CD8-positive, alpha-beta memory T cell (primary cell): Measurements from ENCODE around the gene P2RX2. TPM values are rescaled to one million over a fixed set of nuclear protein-coding genes. Genes with fewer than 3 reads are reported as not detected.

Source experiments
- CTCF ChIA-PET: fragments of 350-600 bp; sonication (Branson Sonifier 250); formaldehyde crosslinking; loops from one replicate; lab custom pipeline; 2021; ENCODE audit warnings: antibody characterized with exemption; lab: Charles Lee
- POLR2A ChIA-PET: fragments of 350-600 bp; sonication (Branson Sonifier 250); formaldehyde crosslinking; loops from one replicate; lab custom pipeline; 2021; ENCODE audit warnings: antibody characterized with exemption; lab: Charles Lee
- DNase-seq, 5 donors: peaks; one replicate each; pipeline versions ENCODE4 v3.0.0 to v3.0.0-alpha.2; 2020 to 2022; ENCODE audit warnings: mixed read lengths in 1 of 5
- H3K27ac ChIP-seq: one replicate; pipeline ENCODE4 v1.7.0; 2013; ENCODE audit warnings: low read depth, mild to moderate bottlenecking, low read length, moderate library complexity
- H3K27me3 ChIP-seq: 2 replicates; pipeline ENCODE4 v1.7.0; 2013; ENCODE audit warnings: low read length, mild to moderate bottlenecking; ENCODE audit not compliant: insufficient read depth, poor library complexity, severe bottlenecking
- H3K36me3 ChIP-seq: 2 replicates; pipeline ENCODE4 v1.7.0; 2013; ENCODE audit warnings: mild to moderate bottlenecking, low read length, moderate library complexity; ENCODE audit not compliant: insufficient read depth
- H3K4me1 ChIP-seq: 2 replicates; pipeline ENCODE4 v1.7.0; 2013; ENCODE audit warnings: mild to moderate bottlenecking, low read length, moderate library complexity; ENCODE audit not compliant: insufficient read depth
- H3K4me3 ChIP-seq: 2 replicates; pipeline ENCODE4 v1.7.0; 2013; ENCODE audit warnings: mild to moderate bottlenecking, low read length
- H3K9me3 ChIP-seq: 2 replicates; pipeline ENCODE4 v1.7.0; 2013; ENCODE audit warnings: mild to moderate bottlenecking, low read length
- H3K27ac Mint-ChIP-seq, 8 donors: one replicate each; pipeline ENCODE4 v1.8.0; 2020 to 2021; ENCODE audit warnings: mixed read lengths in 8 of 8, mild to moderate bottlenecking in 6 of 8, inconsistent platforms in 3 of 8, moderate library complexity in 3 of 8
- H3K27me3 Mint-ChIP-seq, 2 donors: one replicate each; pipeline ENCODE4 v1.8.0; 2020 to 2021; ENCODE audit warnings: mixed read lengths in 2 of 2, mild to moderate bottlenecking in 1 of 2, moderate library complexity in 1 of 2
- H3K36me3 Mint-ChIP-seq, 3 donors: one replicate each; pipeline ENCODE4 v1.8.0; 2020 to 2021; ENCODE audit warnings: mixed read lengths in 3 of 3, inconsistent platforms in 1 of 3, mild to moderate bottlenecking in 1 of 3
- H3K4me1 Mint-ChIP-seq, 3 donors: one replicate each; pipeline ENCODE4 v1.8.0; 2020 to 2021; ENCODE audit warnings: mixed read lengths in 3 of 3, inconsistent platforms in 1 of 3, mild to moderate bottlenecking in 1 of 3
- H3K4me3 Mint-ChIP-seq, 7 donors: one replicate each; pipeline ENCODE4 v1.8.0; 2020 to 2021; ENCODE audit warnings: mixed read lengths in 7 of 7, mild to moderate bottlenecking in 6 of 7, moderate library complexity in 4 of 7, inconsistent platforms in 2 of 7
- H3K9me3 Mint-ChIP-seq, 5 donors: one replicate each; pipeline ENCODE4 v1.8.0; 2020 to 2022; ENCODE audit warnings: mixed read lengths in 5 of 5, mild to moderate bottlenecking in 3 of 5, moderate library complexity in 2 of 5, inconsistent platforms in 1 of 5
- polyA plus RNA-seq: library from polyadenylated mRNA; unstranded; fragments of 300-500 nt; fragmentation: Illumina TruSeq; gene quantifications from one replicate; pipeline ENCODE4 v1.2.3, GENCODE V29; 2021
- total RNA-seq, 2 experiments: library from RNA; stranded (reverse); gene quantifications; one replicate each; pipeline ENCODE4 v1.2.3, GENCODE V29; 2021

The P2RX2 gene
- total and polyA plus RNA-seq, 3 experiments from 2014 or later: not detected

GRCh38 chr12:132614029-132614428 lies 4.5 kb upstream of the P2RX2 start:
- H3K36me3 ChIP-seq: no peaks in the 10 kb centered on the region
- no peak for DNase-seq
- H3K4me3 ChIP-seq: no peak overlapping the region
- H3K4me1 Mint-ChIP-seq: peaks cover 13 to 20% (median 14%) of the 10 kb centered on the region in 3 donors
- no peak overlapping the region for H3K27ac ChIP-seq
- peaks cover 40 to 52% of the 10 kb centered on the region in 2 donors for H3K27me3 Mint-ChIP-seq
- POLR2A ChIA-PET: interaction anchor here (0.8 kb wide), 1 partner anchor 617 kb away, joined by 3 read pairs; no protein-coding TSS in a partner anchor
- no peaks in the 10 kb centered on the region for H3K9me3 ChIP-seq
- no peaks in the 10 kb centered on the region for H3K4me1 ChIP-seq
- H3K36me3 Mint-ChIP-seq: no peaks in the 10 kb centered on the region
- H3K27me3 ChIP-seq: peaks cover 23% of the 10 kb centered on the region
- CTCF ChIA-PET: interaction anchor here (0.9 to 4.2 kb wide), 3 partner anchors 13 to 199 kb away, joined by 3 to 41 read pairs (median 3); no protein-coding TSS in a partner anchor
- peaks cover 0 to 17% (median 8%) of the 10 kb centered on the region in 5 donors for H3K9me3 Mint-ChIP-seq
- no peak overlapping the region for H3K27ac Mint-ChIP-seq
- H3K4me3 Mint-ChIP-seq: no peak overlapping the region

DNA sequence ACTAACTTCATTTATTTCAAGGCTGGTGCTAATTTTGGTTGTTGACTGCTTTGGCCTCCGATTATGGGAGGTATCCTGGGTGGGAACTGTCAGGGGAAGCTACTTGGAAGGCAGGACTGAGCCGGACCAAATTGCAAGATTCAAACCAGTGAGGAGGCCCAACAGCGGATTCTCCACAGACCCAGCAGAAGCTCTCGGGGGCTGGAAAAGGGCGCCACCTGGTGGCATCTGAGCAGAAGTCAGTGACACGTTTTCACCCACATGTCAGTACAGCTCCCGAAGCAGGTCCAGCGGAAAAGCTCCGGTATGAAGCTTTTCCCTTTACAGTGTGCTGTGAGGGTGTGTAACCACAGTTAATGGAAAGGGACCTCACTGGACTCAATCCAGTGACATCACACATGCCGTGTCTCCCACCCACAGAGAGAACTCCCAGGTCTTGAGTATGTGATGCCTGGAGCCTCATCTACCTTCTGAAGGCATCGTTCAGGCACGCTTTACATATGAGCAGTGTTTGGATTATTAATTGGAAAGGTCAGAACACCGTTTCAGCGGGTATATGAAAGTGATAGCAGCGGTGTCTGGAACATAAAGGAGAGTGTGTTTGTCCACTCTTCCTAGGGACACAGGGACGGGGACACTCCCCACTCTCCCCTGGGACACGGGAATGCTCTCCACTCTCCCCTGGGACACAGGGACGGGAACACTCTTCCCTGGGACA lies 3.6 kb upstream of the P2RX2 start:
- H3K9me3 ChIP-seq: no peaks in the 10 kb centered on the region
- Mint-ChIP-seq H3K27me3 (peaks cover 36 to 44% of the 10 kb centered on the region in 2 donors), H3K4me1 (peaks cover 13 to 20% (median 14%) of the 10 kb centered on the region in 3 donors), H3K36me3 (no peaks in the 10 kb centered on the region), H3K27ac (peak overlapping the region in 1 of 8 donors; percentile 3), H3K9me3 (peaks cover 0 to 17% (median 8%) of the 10 kb centered on the region in 5 donors), H3K4me3 (no peak overlapping the region)
- POLR2A ChIA-PET: interaction anchor here (0.8 to 1.1 kb wide), 2 partner anchors 200 to 618 kb away, joined by 3 to 4 read pairs; no protein-coding TSS in a partner anchor
- peak; percentile 66 to 84 (median 68) for DNase-seq
- CTCF ChIA-PET: interaction anchor here (0.6 to 4.2 kb wide), 12 partner anchors 9 to 461 kb away, joined by 3 to 41 read pairs (median 3); no protein-coding TSS in a partner anchor
- H3K27ac ChIP-seq: no peak overlapping the region
- no peaks in the 10 kb centered on the region for H3K36me3 ChIP-seq
- H3K27me3 ChIP-seq: peaks cover 17% of the 10 kb centered on the region
- no peak overlapping the region for H3K4me3 ChIP-seq
- H3K4me1 ChIP-seq: no peaks in the 10 kb centered on the region

- Histone ChIP-seq H3K27ac (no peak overlapping the region), H3K9me3 (no peaks in the 10 kb centered on the region), H3K4me1 (no peaks in the 10 kb centered on the region), H3K27me3 (peaks cover 13% of the 10 kb centered on the region), H3K36me3 (no peaks in the 10 kb centered on the region), H3K4me3 (no peak overlapping the region)
- no peak overlapping the region for H3K4me3 Mint-ChIP-seq
- DNase-seq: no peak
- CTCF ChIA-PET: interaction anchor here (0.7 to 4.2 kb wide), 6 partner anchors 10 to 205 kb away, joined by 3 to 41 read pairs (median 4); no protein-coding TSS in a partner anchor
- H3K4me1 Mint-ChIP-seq: peaks cover 10 to 14% (median 14%) of the 10 kb centered on the region in 3 donors
- POLR2A ChIA-PET: interaction anchor here (1.1 kb wide), 1 partner anchor 201 kb away, joined by 4 read pairs; no protein-coding TSS in a partner anchor
- no peak overlapping the region for H3K27ac Mint-ChIP-seq
- peaks cover 0 to 17% (median 8%) of the 10 kb centered on the region in 5 donors for H3K9me3 Mint-ChIP-seq
- H3K36me3 Mint-ChIP-seq: no peaks in the 10 kb centered on the region
- peaks cover 34 to 38% of the 10 kb centered on the region in 2 donors for H3K27me3 Mint-ChIP-seq
Measured at GRCh38 chr12:132615579-132616038, 3.0 kb upstream of the P2RX2 start.

GRCh38 chr12:132617135-132617701 lies 1.4 kb upstream of the P2RX2 start:
- Histone ChIP-seq H3K9me3 (no peaks in the 10 kb centered on the region), H3K4me1 (no peaks in the 10 kb centered on the region), H3K27ac (no peak overlapping the region), H3K4me3 (no peak overlapping the region), H3K27me3 (peaks cover 13% of the 10 kb centered on the region), H3K36me3 (no peaks in the 10 kb centered on the region)
- peaks cover 10 to 14% (median 14%) of the 10 kb centered on the region in 3 donors for H3K4me1 Mint-ChIP-seq
- CTCF ChIA-PET: interaction anchor here (4.2 kb wide), 1 partner anchor 202 kb away, joined by 41 read pairs; no protein-coding TSS in a partner anchor
- H3K27me3 Mint-ChIP-seq: peaks cover 35% of the 10 kb centered on the region in 2 donors
- peak overlapping the region in 1 of 7 donors; percentile 42 for H3K4me3 Mint-ChIP-seq
- peaks cover 0 to 17% (median 6%) of the 10 kb centered on the region in 5 donors for H3K9me3 Mint-ChIP-seq
- H3K27ac Mint-ChIP-seq: peak overlapping the region in 1 of 8 donors; percentile 39
- H3K36me3 Mint-ChIP-seq: no peaks in the 10 kb centered on the region
- POLR2A ChIA-PET: no interaction called here
- DNase-seq: no peak

DNA sequence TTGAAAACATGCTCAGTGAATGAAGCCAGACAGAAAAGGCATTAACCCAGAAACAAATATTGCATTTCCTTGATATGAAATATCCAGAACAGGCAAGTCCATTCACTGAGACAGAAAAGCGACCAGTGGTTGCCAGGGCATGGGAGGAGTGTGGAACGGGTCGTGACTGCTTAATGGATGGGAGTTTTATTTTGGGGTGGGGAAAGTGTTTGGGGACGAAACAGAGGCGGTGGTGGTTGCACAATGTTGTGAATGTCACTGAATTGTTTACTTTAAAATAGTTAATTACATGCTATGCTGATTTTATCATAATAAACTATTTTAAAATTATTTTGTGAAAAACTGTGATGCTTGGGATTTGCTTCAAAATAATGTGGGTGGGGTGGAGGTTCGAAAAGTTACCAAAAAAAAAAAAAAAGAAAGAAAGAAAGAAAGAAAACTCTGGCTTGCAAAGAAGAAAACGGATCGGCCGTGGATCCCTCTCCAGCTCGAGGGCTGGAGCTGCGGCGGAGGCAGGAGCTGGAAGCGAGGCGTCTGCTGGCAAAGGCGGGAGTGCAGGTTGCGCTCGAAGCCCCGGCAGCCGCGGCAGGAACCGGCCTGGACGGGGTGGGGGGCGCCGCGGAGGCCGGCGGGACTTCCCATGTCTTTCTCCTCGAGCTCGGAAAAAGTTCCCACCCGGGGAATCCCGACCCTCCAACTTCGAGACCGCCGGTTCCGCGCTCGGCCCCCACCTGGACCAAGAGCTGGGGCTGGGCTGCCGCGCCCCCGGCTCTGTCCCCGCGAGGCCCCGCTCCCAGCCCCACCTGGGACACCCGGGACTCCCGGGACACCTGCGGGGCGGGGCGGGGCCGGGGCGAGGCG lies 524 bp upstream of the P2RX2 start:
- ChIA-PET CTCF (interaction anchor here (0.8 to 4.2 kb wide), 2 partner anchors 8 to 203 kb away, joined by 3 to 41 read pairs; no protein-coding TSS in a partner anchor), POLR2A (no interaction called here)
- no peak overlapping the region for H3K27ac Mint-ChIP-seq
- H3K4me1 ChIP-seq: no peaks in the 10 kb centered on the region
- H3K4me1 Mint-ChIP-seq: peaks cover 10 to 19% (median 14%) of the 10 kb centered on the region in 3 donors
- no peak overlapping the region for H3K27ac ChIP-seq
- H3K36me3 ChIP-seq: no peaks in the 10 kb centered on the region
- H3K36me3 Mint-ChIP-seq: peaks cover 0 to 1% (median 0%) of the 10 kb centered on the region in 3 donors
- H3K9me3 Mint-ChIP-seq: peaks cover 0 to 17% (median 6%) of the 10 kb centered on the region in 5 donors
- peak overlapping the region in 5 of 7 donors; percentile 2 to 59 (median 52) for H3K4me3 Mint-ChIP-seq
- peak in 1 of 5 donors; percentile 21 for DNase-seq
- no peaks in the 10 kb centered on the region for H3K9me3 ChIP-seq
- peaks cover 28 to 35% of the 10 kb centered on the region in 2 donors for H3K27me3 Mint-ChIP-seq
- H3K4me3 ChIP-seq: no peak overlapping the region
- H3K27me3 ChIP-seq: peaks cover 13% of the 10 kb centered on the region

DNA sequence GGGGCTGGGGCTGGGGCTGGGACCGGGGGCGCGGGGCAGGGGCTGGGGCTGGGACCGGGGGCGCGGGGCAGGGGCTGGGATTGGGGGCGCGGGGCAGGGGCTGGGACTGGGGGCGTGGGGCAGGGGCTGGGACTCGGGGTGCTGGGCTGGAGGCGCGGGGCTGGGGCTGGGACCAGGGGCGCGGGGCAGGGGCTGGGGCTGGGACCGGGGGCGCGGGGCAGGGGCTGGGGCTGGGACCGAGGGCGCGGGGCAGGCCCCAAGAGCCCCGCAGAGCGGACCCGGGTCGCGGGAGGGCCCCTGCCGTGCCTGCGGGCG lies 452 bp downstream of the P2RX2 start:
- no peak overlapping the region for H3K27ac Mint-ChIP-seq
- POLR2A ChIA-PET: no interaction called here
- CTCF ChIA-PET: no interaction called here
- H3K9me3 Mint-ChIP-seq: peaks cover 0 to 17% (median 6%) of the 10 kb centered on the region in 5 donors
- Histone ChIP-seq H3K36me3 (no peaks in the 10 kb centered on the region), H3K9me3 (no peaks in the 10 kb centered on the region), H3K27me3 (peaks cover 13% of the 10 kb centered on the region), H3K4me3 (no peak overlapping the region), H3K4me1 (no peaks in the 10 kb centered on the region), H3K27ac (no peak overlapping the region)
- H3K36me3 Mint-ChIP-seq: peaks cover 0 to 4% (median 0%) of the 10 kb centered on the region in 3 donors
- peaks cover 27 to 36% of the 10 kb centered on the region in 2 donors for H3K27me3 Mint-ChIP-seq
- H3K4me1 Mint-ChIP-seq: peaks cover 10 to 19% (median 14%) of the 10 kb centered on the region in 3 donors
- DNase-seq: no peak
- H3K4me3 Mint-ChIP-seq: no peak overlapping the region

DNA sequence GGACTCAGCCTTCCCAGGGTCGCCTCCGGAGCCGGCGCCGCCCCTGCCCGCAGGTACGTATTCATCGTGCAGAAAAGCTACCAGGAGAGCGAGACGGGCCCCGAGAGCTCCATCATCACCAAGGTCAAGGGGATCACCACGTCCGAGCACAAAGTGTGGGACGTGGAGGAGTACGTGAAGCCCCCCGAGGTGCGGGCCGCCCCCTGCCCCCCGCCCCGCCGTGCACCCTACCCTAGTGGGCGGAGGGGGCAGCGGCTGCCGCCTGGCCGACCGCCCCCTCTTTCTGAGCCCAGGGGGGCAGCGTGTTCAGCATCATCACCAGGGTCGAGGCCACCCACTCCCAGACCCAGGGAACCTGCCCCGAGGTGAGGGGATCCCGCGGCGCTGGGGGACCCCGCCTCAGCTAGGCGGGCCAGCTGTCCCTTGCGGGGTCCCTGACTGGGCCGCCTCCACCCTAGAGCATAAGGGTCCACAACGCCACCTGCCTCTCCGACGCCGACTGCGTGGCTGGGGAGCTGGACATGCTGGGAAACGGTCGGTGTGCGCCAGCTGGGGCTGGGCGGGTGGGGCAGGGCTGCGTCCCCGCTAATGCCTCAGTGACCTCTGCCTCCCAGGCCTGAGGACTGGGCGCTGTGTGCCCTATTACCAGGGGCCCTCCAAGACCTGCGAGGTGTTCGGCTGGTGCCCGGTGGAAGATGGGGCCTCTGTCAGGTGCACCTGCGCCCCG lies 973 bp downstream of the P2RX2 start:
- peaks cover 13% of the 10 kb centered on the region for H3K27me3 ChIP-seq
- H3K9me3 Mint-ChIP-seq: peaks cover 0 to 17% (median 6%) of the 10 kb centered on the region in 5 donors
- no peak overlapping the region for H3K4me3 Mint-ChIP-seq
- H3K27me3 Mint-ChIP-seq: peaks cover 27 to 36% of the 10 kb centered on the region in 2 donors
- DNase-seq: peak in 1 of 5 donors; percentile 26
- H3K36me3 ChIP-seq: no peaks in the 10 kb centered on the region
- H3K4me1 ChIP-seq: no peaks in the 10 kb centered on the region
- no peak overlapping the region for H3K27ac Mint-ChIP-seq
- H3K9me3 ChIP-seq: no peaks in the 10 kb centered on the region
- H3K4me3 ChIP-seq: no peak overlapping the region
- ChIA-PET CTCF (no interaction called here), POLR2A (no interaction called here)
- no peak overlapping the region for H3K27ac ChIP-seq
- H3K36me3 Mint-ChIP-seq: peaks cover 0 to 6% (median 0%) of the 10 kb centered on the region in 3 donors
- peaks cover 10 to 19% (median 14%) of the 10 kb centered on the region in 3 donors for H3K4me1 Mint-ChIP-seq
